ENCODE data around the gene TSPAN1. TPM values are rescaled to one million over a fixed set of nuclear protein-coding genes. Genes with fewer than 3 reads are reported as not detected.

TSPAN1 gene
- total and polyA plus RNA-seq, 2 of the 13 experiments (the other 11 are each of a cell fraction or from before 2014, with no cell fraction given): 1.7 to 2.9 TPM

DNA sequence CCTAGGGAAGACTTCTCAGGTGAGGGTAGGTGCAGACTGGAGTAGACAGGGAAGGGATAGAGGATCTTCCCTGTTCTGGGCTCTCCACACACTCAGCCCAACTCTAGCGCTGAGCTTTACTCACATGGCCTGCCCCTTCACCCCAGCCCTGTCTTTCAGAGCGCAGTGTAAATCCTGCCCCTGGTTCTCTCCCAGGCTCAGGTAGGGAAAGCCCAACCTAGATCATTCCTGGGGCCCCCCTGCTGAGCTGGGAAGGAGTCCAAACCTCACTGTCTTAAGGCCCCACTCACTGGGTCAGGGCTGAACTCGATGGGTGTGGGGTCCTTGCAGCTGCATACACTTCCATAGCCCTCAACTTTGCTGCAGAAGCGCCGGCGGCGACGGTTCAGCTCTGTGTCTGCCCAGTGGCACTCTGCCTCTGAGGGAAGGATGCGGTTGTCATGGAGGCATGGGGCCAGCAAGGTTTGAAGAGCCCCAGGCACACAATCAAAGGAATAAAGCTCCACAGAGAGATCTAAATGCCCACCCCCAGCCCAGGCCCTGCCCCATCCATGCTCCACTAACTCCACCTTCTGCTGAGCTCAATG lies 19.2 kb downstream of the TSPAN1 start (continued):
- TF ChIP-seq HNRNPUL1 (IDR thresholded peaks at IDR 0.05; ENCODE audit: low read depth, low read length) (no peak), ZZZ3 (CRISPR knock-in tag; IDR thresholded peaks at IDR 0.05; ENCODE audit: borderline replicate concordance) (no peak)
- TF ChIP-seq, protein P1, sequence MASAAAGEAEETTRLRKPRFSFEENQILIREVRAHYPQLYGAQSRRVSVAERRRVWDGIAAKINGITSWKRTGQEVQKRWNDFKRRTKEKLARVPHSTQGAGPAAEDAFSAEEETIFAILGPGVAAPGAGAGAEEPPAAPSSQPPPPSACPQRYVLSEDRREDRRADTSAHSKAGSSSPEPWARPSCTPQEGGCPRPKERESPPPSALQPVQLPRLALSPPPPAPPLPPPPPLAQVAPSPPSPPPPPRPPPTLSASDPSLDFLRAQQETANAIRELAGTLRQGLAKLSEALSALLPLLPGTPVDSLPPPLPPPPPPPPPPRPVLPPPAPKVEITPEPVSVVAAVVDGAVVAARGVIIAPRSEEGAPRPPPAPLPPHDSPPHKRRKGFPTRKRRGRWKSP (CRISPR knock-in tag; IDR thresholded peaks at IDR 0.05): no peak

DNA sequence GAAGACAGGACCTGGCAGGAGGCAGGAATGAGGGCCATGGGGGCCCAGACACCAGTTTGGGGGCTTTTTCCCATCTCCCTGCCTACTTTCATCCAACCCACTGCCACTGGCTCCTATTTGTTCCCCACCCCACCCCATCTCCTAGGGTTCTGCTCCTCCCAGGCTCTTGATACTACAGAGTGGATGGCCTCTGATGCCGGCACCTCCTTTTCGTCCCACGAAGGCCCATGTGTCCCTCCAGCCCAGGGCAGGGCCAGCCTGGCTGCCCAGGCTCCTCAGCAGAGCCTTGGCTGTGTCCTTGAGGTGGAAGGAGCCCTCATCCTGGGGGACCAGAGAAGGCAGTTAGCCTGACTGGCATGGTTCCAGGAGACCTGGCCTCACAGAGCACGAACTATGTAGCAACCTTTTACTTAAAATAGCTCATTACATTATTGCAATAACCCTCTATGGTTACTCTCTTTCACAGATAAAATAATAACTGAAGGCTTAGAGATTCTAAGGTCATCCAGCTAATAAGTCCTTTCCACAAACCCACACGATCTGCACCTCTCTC lies 19.8 kb downstream of the TSPAN1 start:
- ChIA-PET CTCF (ENCODE audit: low intra/inter-chr PET ratio, low total read pairs) (no interaction called here), POLR2A (no interaction called here)
- no peak for FAIRE-seq
- no peak overlapping the region for H3K4me3 ChIP-seq (replicated peaks in 1 of 3; ENCODE audit: insufficient read depth in 1 of 3, low read depth in 2 of 3, low read length in 3 of 3)
- ATAC-seq: no peak
- no peaks in the 10 kb centered on the region for H3K27me3 ChIP-seq (ENCODE audit: control insufficient read depth in 1 of 2, insufficient read depth in 2 of 2, low read length in 2 of 2)
- peaks cover 31% of the 10 kb centered on the region for H3K4me1 ChIP-seq (ENCODE audit: insufficient read depth, low read length)
- H3K36me3 ChIP-seq (replicated peaks in 1 of 2; ENCODE audit: control insufficient read depth in 1 of 2, insufficient read depth in 2 of 2, low read length in 2 of 2): peaks cover 5 to 31% of the 10 kb centered on the region in 2 experiments; a peak in 3 of 5 replicates
- H3K9me3 ChIP-seq (ENCODE audit: low read length): no peaks in the 10 kb centered on the region
- no peaks in the 10 kb centered on the region for H4K20me1 ChIP-seq (ENCODE audit: insufficient read depth, low read length)
- DNase-seq (ENCODE audit: low spot score): no peak
- in situ Hi-C loops (cut with HindIII; ENCODE audit: extremely low pct_ligation_motif_present, low pct_unique_long_range_greater_than_20kb) (no loop called here), intact Hi-C loops (cut with micrococcal nuclease; ENCODE audit: unreplicated experiment) (no loop called here)
- TF ChIP-seq HNRNPH1 (optimal IDR thresholded peaks at IDR 0.05; ENCODE audit: low read depth, low read length) (no peak), AGO2 (optimal IDR thresholded peaks at IDR 0.05; ENCODE audit: low read depth, low read length) (no peak), ZNF670 (CRISPR knock-in tag; IDR thresholded peaks at IDR 0.05; ENCODE audit: borderline replicate concordance) (no peak), KMT2A (CRISPR knock-in tag; IDR thresholded peaks at IDR 0.05) (no peak), NFIC (IDR thresholded peaks at IDR 0.05; ENCODE audit: low read length) (no peak), ZNF598 (CRISPR knock-in tag; IDR thresholded peaks at IDR 0.05; ENCODE audit: borderline replicate concordance) (no peak), HNRNPL (IDR thresholded peaks at IDR 0.05; ENCODE audit: low read depth, low read length) (no peak)
- TF ChIP-seq, protein P2, sequence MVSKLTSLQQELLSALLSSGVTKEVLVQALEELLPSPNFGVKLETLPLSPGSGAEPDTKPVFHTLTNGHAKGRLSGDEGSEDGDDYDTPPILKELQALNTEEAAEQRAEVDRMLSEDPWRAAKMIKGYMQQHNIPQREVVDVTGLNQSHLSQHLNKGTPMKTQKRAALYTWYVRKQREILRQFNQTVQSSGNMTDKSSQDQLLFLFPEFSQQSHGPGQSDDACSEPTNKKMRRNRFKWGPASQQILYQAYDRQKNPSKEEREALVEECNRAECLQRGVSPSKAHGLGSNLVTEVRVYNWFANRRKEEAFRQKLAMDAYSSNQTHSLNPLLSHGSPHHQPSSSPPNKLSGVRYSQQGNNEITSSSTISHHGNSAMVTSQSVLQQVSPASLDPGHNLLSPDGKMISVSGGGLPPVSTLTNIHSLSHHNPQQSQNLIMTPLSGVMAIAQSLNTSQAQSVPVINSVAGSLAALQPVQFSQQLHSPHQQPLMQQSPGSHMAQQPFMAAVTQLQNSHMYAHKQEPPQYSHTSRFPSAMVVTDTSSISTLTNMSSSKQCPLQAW (CRISPR knock-in tag; IDR thresholded peaks at IDR 0.05): no peak
- H3K79me2 ChIP-seq (ENCODE audit: insufficient read depth, low read length): no peaks in the 10 kb centered on the region
- no TSS peak for BruUV-seq (replicated peaks)
- no peak overlapping the region for H3K27ac ChIP-seq (ENCODE audit: extremely low read length, insufficient read depth, low read length)
- no peak overlapping the region for H3K9ac ChIP-seq (ENCODE audit: insufficient read depth, low read depth, low read length)
- WGBS (ENCODE audit: low lambda C conversion rate): 95% methylated on average over 5 of the region's 5 CpGs
- no peak overlapping the region for H2AFZ ChIP-seq (ENCODE audit: low read length)
- H3K4me2 ChIP-seq (ENCODE audit: low read depth, low read length): no peak overlapping the region

Measured in HepG2 (cell line).